ENCODE results near the gene RUNX2. TPM values are rescaled to one million over a fixed set of nuclear protein-coding genes. Genes with fewer than 3 reads are reported as not detected.

RUNX2 gene
- total RNA-seq, 1 donor from 2014 or later, result 26.1 TPM

DNA sequence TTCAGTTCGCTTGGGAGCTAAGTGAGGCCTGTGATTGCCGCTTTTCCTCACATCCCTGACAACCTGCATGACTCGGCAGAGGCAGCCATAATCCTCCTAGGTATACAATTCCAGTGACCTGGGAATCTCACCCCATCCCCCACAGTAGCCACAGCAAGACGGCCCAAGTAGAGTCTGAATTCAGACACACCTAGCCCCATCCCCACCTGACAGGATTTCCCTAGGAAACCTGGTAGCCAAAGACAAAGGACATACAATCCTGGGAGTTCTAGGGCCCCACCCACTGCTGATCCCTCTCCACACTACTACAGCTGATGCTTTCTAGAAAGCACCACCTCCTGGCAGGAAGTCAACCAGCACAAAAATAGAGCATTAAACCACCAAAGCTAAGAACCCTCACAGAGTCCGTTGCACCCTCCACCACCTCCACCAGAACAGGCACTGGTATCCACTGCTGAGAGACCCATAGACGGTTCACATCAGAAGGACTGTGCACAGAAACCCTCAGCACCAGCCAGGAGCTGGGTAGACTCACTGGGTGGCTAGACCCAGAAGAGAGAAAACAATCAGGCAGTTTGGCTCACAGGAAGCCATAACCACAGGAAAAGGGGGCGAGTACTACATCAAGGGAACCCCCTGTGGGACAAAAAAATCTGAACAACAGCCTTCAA, 17.9 kb upstream of the RUNX2 start:
- H3K4me2 ChIP-seq (ENCODE audit: low read length), result no peak overlapping the region
- DNase-seq (ENCODE audit: low read depth), result no peak
- TF ChIP-seq EZH2 (IDR thresholded peaks at IDR 0.05; ENCODE audit: insufficient read depth, low read length), result no peak
- TF ChIP-seq, protein P1, sequence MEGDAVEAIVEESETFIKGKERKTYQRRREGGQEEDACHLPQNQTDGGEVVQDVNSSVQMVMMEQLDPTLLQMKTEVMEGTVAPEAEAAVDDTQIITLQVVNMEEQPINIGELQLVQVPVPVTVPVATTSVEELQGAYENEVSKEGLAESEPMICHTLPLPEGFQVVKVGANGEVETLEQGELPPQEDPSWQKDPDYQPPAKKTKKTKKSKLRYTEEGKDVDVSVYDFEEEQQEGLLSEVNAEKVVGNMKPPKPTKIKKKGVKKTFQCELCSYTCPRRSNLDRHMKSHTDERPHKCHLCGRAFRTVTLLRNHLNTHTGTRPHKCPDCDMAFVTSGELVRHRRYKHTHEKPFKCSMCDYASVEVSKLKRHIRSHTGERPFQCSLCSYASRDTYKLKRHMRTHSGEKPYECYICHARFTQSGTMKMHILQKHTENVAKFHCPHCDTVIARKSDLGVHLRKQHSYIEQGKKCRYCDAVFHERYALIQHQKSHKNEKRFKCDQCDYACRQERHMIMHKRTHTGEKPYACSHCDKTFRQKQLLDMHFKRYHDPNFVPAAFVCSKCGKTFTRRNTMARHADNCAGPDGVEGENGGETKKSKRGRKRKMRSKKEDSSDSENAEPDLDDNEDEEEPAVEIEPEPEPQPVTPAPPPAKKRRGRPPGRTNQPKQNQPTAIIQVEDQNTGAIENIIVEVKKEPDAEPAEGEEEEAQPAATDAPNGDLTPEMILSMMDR (IDR thresholded peaks at IDR 0.05; ENCODE audit: insufficient read depth, low read depth, low read length), result no peak
- no peak overlapping the region for H3K27ac Mint-ChIP-seq (ENCODE audit: unreplicated experiment)
- no peak overlapping the region for H2AFZ ChIP-seq (ENCODE audit: low read depth, low read length)
- no peak overlapping the region for H3K4me3 Mint-ChIP-seq (ENCODE audit: unreplicated experiment)
- no peak for FAIRE-seq
- H4K20me1 ChIP-seq (ENCODE audit: insufficient read depth, low read length), result no peaks in the 10 kb centered on the region
- no peak overlapping the region for H3K27ac ChIP-seq (ENCODE audit: low read depth, low read length)
- H3K79me2 ChIP-seq (ENCODE audit: insufficient read depth, low read length), result no peaks in the 10 kb centered on the region
- no peak overlapping the region for H3K9ac ChIP-seq (ENCODE audit: low read length)
- H3K27me3 ChIP-seq (ENCODE audit: insufficient read depth, low read length), result no peaks in the 10 kb centered on the region
- no peak overlapping the region for H3K4me3 ChIP-seq (ENCODE audit: insufficient read depth, low read depth, low read length)
- H3K9me3 Mint-ChIP-seq (ENCODE audit: unreplicated experiment), result peaks cover 20% of the 10 kb centered on the region
- H3K4me1 ChIP-seq (ENCODE audit: insufficient read depth, low read length), result no peaks in the 10 kb centered on the region
- no peaks in the 10 kb centered on the region for H3K27me3 Mint-ChIP-seq (ENCODE audit: low read depth, unreplicated experiment)
- peaks cover 4% of the 10 kb centered on the region for H3K4me1 Mint-ChIP-seq (ENCODE audit: low read depth, unreplicated experiment)
- H3K36me3 Mint-ChIP-seq (ENCODE audit: low read depth, unreplicated experiment), result peaks cover 13% of the 10 kb centered on the region
- H3K36me3 ChIP-seq (ENCODE audit: insufficient read depth, low read length), result no peaks in the 10 kb centered on the region
- H3K9me3 ChIP-seq (ENCODE audit: insufficient read depth, low read depth, low read length), result no peaks in the 10 kb centered on the region

DNA sequence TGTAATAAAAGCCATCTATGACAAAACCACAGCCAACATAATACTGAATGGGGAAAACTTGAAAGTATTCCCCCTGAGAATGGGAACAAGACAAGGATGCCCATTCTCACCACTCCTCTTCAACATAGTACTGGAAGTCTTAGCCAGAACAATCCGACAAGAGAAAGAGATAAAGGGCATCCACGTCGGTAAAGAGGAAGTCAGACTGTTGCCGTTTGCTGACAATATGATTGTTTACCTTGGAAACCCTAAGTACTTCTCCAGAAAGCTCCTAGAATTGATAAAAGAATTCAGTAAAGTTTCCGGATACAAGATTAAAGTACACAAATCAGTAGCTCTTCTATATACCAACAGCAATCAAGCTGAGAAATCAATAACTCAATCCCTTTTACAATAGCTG, 14.0 kb upstream of the RUNX2 start:
- peaks cover 4% of the 10 kb centered on the region for H3K4me1 Mint-ChIP-seq (ENCODE audit: low read depth, unreplicated experiment)
- H3K9ac ChIP-seq (ENCODE audit: low read length), result no peak overlapping the region

DNA sequence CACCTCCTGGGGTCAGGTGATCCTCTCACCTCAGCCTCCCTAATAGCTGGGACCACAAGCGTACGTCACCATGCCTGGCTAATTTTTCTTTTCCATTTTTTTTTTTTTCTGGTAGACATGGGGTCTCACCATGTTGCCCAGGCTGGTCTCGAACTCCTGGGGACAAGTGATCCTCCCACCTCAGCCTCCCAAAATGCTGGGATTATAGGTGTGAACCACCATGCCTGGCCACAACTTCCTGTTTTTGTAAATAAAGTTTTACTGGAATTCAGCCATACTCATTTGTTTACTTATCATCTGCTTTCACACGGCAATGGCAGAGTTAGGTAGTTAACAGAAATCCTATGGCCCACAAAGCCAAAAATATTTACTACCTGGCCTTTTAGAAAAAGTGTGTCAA, 7.8 kb upstream of the RUNX2 start:
- Histone ChIP-seq H3K9ac (ENCODE audit: low read length) (no peak overlapping the region), H3K27ac (ENCODE audit: low read depth, low read length) (no peak overlapping the region), H3K9me3 (ENCODE audit: insufficient read depth, low read depth, low read length) (no peaks in the 10 kb centered on the region), H2AFZ (ENCODE audit: low read depth, low read length) (no peak overlapping the region), H3K4me3 (ENCODE audit: insufficient read depth, low read depth, low read length) (no peak overlapping the region), H3K36me3 (ENCODE audit: insufficient read depth, low read length) (no peaks in the 10 kb centered on the region), H3K79me2 (ENCODE audit: insufficient read depth, low read length) (no peaks in the 10 kb centered on the region), H3K4me2 (ENCODE audit: low read length) (no peak overlapping the region), H3K27me3 (ENCODE audit: insufficient read depth, low read length) (no peaks in the 10 kb centered on the region), H4K20me1 (ENCODE audit: insufficient read depth, low read length) (no peaks in the 10 kb centered on the region), H3K4me1 (ENCODE audit: insufficient read depth, low read length) (no peaks in the 10 kb centered on the region)
- Mint-ChIP-seq H3K27me3 (ENCODE audit: low read depth, unreplicated experiment) (no peaks in the 10 kb centered on the region), H3K4me1 (ENCODE audit: low read depth, unreplicated experiment) (no peaks in the 10 kb centered on the region), H3K9me3 (ENCODE audit: unreplicated experiment) (no peaks in the 10 kb centered on the region), H3K36me3 (ENCODE audit: low read depth, unreplicated experiment) (peaks cover 2% of the 10 kb centered on the region), H3K27ac (ENCODE audit: unreplicated experiment) (no peak overlapping the region), H3K4me3 (ENCODE audit: unreplicated experiment) (no peak overlapping the region)
- TF ChIP-seq, protein P1 (IDR thresholded peaks at IDR 0.05; ENCODE audit: insufficient read depth, low read depth, low read length), result no peak
- no peak for TF ChIP-seq EZH2 (IDR thresholded peaks at IDR 0.05; ENCODE audit: insufficient read depth, low read length)
- no peak for FAIRE-seq
- DNase-seq (ENCODE audit: low read depth), result no peak

More for the DNA sequence above, 14.0 kb upstream of the RUNX2 start:
- H3K4me3 Mint-ChIP-seq (ENCODE audit: unreplicated experiment), result no peak overlapping the region
- H3K27me3 Mint-ChIP-seq (ENCODE audit: low read depth, unreplicated experiment), result no peaks in the 10 kb centered on the region
- peaks cover 4% of the 10 kb centered on the region for H3K36me3 Mint-ChIP-seq (ENCODE audit: low read depth, unreplicated experiment)
- Histone ChIP-seq H3K4me1 (ENCODE audit: insufficient read depth, low read length) (no peaks in the 10 kb centered on the region), H3K4me3 (ENCODE audit: insufficient read depth, low read depth, low read length) (no peak overlapping the region), H3K36me3 (ENCODE audit: insufficient read depth, low read length) (no peaks in the 10 kb centered on the region), H3K27me3 (ENCODE audit: insufficient read depth, low read length) (no peaks in the 10 kb centered on the region), H4K20me1 (ENCODE audit: insufficient read depth, low read length) (no peaks in the 10 kb centered on the region), H3K27ac (ENCODE audit: low read depth, low read length) (no peak overlapping the region), H3K9me3 (ENCODE audit: insufficient read depth, low read depth, low read length) (no peaks in the 10 kb centered on the region), H2AFZ (ENCODE audit: low read depth, low read length) (no peak overlapping the region), H3K79me2 (ENCODE audit: insufficient read depth, low read length) (no peaks in the 10 kb centered on the region), H3K4me2 (ENCODE audit: low read length) (no peak overlapping the region)
- H3K27ac Mint-ChIP-seq (ENCODE audit: unreplicated experiment), result no peak overlapping the region
- no peak for TF ChIP-seq EZH2 (IDR thresholded peaks at IDR 0.05; ENCODE audit: insufficient read depth, low read length)
- TF ChIP-seq, protein P1 (IDR thresholded peaks at IDR 0.05; ENCODE audit: insufficient read depth, low read depth, low read length), result no peak
- DNase-seq (ENCODE audit: low read depth) (no peak), FAIRE-seq (no peak)
- H3K9me3 Mint-ChIP-seq (ENCODE audit: unreplicated experiment), result peaks cover 6% of the 10 kb centered on the region
